C4-2B (cell line): ENCODE data around the gene TK1.

Experiments
- H3K27ac ChIP-seq: fragments of 450-650 bp; 2 replicates; pipeline ENCODE4 v1.5.1; 2017
- CTCF ChIP-seq: fragments of 450-650 bp; conservative IDR thresholded peaks from 2 replicates; pipeline ENCODE4 v1.5.1; 2017; ENCODE audit warnings: mild to moderate bottlenecking
- ZFX ChIP-seq: fragments of 450-650 bp; IDR thresholded peaks from 2 replicates; pipeline ENCODE4 v1.6.1; 2017

TK1 gene

GRCh38 chr17:78230996-78231935 is 44.4 kb upstream of the TK1 start, which contains the start of gene TMEM235:
TSS of gene TMEM235 (plus strand) at chr17:78231631. CDS start at chr17:78232024, 393 bp downstream.
- H3K27ac ChIP-seq = no peak within 1 kb of the TSS
- no peak for TF ChIP-seq CTCF
- no peak for TF ChIP-seq ZFX

- H3K27ac ChIP-seq = no peak overlapping the region
- TF ChIP-seq ZFX (no peak), CTCF (no peak)
These were observed 43.6 kb upstream of the TK1 start for GRCh38 chr17:78230252-78230962.

DNA sequence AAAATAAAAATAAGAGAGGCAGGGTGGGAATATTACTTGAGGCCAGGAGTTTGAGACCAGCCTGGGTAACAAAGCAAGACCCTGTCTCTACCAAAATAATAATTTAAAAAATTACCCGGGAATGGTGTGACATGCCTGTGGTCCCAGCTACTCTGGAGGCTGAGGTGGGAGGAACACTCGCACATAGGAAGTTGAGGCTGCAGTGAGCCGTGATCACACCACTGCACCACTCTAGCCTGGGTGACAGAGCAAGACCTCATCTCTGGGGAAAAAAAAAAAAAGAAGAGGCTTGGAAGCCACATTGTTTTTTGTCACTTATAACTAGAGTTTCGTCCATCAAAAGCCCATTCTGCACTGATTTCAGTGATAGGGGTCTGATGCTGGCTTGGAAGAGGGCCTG is 41.3 kb upstream of the TK1 start:
- TF ChIP-seq CTCF = no peak
- no peak overlapping the region for H3K27ac ChIP-seq

DNA sequence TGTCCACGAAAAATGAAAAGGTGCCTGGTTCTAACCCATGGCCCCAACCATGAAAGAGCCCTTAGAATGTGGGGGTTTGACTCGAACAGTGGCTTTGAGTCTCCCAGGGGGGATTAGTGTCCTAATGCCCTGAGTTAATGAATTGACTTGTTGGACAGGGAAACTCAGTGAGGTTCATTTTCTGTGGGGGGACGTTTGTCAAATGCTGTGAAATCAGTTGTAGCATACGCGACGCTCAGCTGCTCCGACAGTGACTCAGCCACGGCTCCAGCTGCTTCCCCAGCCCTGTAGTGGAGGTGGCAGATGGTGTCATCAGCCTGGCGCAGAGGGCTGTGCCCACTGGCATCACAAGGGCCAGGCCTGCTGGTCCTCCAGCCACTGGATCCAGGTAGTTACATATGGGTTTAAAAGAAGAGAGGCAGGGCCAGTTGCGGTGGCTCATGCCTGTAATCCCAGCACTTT is 40.6 kb upstream of the TK1 start:
- TF ChIP-seq ZFX = no peak
- no peak for TF ChIP-seq CTCF
- no peak overlapping the region for H3K27ac ChIP-seq

GRCh38 chr17:78226759-78227454 is 40.1 kb upstream of the TK1 start:
- TF ChIP-seq ZFX = no peak
- no peak for TF ChIP-seq CTCF
- H3K27ac ChIP-seq = no peak overlapping the region

GRCh38 chr17:78226055-78226758 is 39.4 kb upstream of the TK1 start:
- H3K27ac ChIP-seq = no peak overlapping the region
- TF ChIP-seq ZFX = no peak
- TF ChIP-seq CTCF = no peak
